GM21423 (cell line): Measurements from ENCODE around the gene LIX1L.
A peak's percentile ranks its signal among the peaks of the same experiment; 100 is the strongest.

Experiments
- ATAC-seq: cut with Tn5 transposase; IDR thresholded peaks from one replicate; pipeline ENCODE4 v1.9.1; 2021; ENCODE audit warnings: mild to moderate bottlenecking, moderate library complexity; ENCODE audit not compliant: unreplicated experiment

LIX1L gene

DNA sequence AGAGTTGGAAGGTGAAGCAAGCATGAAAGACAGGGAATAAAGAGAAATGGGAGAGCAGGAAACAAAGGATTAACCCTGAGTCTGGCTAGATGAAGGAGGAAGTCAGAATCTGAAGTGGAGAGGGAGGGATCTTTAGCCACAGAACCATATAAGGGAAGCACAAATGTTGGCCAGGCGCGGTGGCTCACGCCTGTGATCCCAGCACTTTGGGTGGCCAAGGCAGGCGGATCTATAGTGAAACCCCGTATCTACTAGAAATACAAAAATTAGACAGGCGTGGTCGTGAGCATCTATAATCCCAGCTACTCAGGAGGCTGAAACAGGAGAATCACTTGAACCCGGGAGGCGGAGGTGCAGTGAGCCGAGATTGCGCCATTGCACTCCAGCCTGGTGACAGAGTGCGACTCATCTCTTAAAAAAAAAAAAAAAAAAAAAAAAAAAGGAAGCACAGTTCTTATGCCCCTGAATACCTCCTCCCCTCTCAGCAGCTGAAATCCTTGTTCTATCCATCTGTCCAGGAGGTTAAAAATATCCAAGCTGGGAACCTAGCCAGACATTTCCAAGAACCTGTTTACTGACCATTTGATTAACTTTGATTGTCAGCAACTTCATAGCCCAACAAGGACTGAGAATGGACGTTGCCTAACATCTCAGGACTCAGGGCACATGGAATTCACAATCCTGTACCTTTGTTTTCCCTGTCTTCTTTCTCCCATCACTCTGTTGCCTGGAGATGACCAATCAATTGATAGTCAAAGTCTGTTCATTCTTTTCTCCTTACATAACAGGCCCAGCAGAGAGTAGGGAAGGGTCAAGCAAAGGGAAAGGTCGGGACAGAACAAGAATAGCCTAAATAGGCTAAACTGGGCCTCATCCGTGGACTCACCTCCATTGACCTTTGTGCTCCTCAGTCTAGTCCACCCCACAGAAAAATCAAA is 28.0 kb upstream of the LIX1L start:
- no peak for ATAC-seq

DNA sequence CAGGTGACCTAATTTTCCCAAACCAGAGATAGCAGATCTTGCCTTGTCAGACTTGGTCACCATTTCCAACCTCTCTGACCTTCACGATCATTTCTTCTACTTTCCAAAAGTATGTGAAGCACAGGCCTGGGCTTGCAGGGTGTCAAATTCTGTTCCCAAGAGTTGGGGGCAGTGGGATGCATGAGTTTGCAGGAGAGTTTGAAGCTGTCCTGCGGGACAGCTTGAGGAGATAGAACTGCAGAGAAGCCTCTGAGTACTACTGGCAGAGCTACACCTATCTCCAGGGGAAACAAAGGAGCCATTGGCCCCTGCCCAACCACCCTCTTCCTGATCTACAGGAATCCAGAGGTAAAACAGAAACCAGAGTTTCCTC is 27.3 kb upstream of the LIX1L start:
- no peak for ATAC-seq

DNA sequence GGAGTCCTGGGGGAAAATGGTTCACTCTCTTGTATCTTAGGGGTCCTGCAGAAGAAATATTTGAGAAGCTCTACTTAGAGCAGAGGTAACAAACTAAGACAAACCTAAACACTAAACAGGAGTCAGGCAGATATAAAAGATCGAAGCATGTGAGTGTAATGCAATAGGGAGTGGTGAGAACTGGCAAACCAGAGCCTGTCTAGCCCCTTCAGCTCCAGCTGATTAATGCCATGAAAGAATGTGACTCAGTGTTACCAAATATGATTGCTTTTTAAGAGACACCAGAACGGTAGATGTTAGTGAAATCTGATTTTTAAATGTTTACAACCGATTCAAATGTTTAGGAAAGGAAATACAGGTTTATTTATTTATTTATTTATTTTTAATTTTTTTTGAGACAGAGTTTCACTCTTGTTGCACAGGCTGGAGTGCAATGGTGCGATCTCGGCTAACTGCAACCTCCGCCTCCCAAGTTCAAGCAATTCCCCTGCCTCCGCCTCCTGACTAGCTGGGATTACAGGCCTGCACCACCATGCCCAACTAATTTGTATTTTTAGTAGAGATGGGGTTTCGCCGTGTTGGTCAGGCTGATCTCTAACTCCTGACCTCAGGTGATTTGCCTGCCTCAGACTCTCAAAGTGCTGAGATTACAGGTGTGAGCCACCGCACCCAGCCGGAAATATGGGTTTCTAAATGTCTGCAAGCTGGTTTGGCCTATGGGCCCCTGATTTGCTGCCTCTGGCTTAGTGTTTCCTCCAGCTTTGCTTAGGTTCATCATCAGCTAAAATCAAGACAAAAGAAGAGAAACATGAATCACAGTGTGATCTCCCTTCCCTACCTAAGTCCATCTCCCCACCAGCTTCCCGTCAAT is 26.4 kb upstream of the LIX1L start:
- no peak for ATAC-seq

DNA sequence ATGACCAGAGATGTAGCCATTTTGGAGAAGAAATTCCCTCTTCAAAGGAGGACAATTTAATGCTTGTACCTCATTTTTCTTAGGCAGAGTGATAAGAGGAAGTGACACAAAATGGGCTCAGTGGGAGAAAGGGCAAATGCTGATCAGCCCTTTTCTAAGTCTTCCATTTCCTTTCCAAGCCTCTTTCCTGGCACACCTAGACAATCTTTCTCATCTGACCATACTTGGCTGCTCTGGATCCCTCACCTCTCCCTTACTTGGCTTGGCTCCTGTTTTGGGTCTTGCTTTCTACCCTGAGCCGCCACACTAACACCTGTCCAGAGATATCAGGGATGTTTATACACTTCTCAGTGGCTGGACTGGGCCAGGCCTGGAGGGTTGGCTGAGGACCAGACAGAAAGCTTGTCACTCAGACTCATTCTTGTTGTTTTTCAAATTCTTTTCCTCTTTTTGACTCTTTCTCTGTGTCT is 25.4 kb upstream of the LIX1L start:
- no peak for ATAC-seq

DNA sequence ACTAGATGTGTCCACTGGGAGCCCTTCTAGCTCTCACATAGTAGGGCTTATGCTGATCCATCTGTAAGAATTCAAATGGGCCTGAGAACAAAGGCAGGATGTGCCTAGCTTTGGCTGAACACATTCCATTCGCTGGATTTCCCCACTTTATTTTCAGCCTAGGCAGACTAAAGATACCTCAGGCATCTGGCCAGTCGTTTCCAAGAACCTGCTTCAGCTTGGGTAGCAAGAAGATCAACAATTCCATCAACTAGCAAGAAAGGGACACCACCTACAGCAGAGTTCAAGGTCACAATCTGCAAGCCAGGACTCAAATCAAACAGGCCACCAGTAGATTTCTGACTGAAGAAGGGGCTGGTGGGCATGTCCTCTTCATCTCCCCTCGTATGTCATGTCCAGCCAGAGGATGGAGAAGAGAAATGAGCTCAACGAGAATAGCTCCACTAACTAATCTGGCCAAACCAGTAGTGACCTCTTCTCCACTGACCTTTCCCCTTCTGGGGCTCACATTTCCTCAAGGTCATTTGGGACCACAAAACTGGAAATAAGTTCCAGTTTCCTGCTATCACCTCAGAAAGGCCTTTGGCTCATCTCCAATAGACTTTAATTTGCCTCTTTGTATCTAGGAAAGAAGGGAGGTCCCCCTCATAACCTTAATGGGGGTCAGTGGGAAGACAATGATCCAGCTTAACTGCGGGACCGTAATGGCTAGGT is 24.4 kb upstream of the LIX1L start:
- no peak for ATAC-seq

DNA sequence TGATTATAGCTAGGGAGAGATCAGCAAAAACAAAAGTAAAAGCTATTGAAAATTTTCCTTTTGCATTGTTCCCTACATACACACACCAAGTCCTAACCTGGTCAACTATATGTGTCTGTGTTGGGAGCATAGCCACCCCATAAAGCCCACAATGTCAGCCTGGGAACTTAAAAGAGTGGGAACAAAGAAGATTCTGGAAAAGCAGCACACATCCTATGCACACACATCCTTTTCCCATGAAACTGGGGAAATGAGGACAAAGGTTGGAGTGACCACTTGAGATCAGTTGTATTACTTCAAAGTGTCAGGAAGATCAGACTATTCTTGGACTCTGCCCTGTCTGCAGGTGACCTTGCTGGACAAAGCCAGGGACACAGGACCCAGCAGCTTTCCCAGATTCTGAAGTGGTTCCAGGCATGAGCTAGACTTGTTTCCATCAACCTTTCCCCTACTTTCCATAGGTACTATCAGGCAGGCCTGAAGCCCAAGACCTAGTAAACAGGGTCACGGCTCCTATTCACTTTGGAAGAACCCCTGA is 22.7 kb upstream of the LIX1L start:
- ATAC-seq: no peak

DNA sequence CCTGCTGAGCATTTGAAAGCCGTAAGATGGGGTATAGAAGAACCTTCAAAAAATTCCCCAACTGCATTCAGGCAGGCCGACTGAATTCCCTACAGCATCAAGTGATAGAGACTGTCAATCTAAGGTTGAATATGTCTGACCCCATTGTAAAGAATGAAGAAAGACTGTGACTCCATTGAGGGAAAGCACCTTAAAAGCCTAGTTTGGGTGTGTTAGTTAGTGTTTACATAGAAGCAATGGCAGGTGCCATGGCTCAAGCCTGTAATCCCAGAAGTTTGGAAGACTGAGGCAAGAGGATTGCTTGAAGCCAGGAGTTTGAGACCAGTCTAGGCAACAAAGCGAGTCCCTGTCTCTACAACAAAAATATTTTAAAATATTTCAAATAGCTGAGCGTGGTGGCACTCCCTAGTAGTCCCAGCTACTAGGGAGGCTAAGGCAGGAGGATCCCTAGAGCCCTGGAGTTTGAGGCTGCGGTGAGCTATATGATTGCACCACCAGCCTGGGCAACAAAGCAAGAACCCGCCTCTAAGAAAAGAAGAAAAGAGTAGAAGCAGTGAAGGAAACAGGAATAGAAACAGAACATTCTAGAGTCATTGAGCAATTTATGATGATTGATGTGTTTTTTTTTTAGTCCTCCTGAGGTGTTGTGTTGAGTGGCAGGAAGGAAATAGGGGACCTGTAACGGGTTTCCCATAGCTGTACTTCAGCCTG is 22.1 kb upstream of the LIX1L start:
- ATAC-seq: no peak

DNA sequence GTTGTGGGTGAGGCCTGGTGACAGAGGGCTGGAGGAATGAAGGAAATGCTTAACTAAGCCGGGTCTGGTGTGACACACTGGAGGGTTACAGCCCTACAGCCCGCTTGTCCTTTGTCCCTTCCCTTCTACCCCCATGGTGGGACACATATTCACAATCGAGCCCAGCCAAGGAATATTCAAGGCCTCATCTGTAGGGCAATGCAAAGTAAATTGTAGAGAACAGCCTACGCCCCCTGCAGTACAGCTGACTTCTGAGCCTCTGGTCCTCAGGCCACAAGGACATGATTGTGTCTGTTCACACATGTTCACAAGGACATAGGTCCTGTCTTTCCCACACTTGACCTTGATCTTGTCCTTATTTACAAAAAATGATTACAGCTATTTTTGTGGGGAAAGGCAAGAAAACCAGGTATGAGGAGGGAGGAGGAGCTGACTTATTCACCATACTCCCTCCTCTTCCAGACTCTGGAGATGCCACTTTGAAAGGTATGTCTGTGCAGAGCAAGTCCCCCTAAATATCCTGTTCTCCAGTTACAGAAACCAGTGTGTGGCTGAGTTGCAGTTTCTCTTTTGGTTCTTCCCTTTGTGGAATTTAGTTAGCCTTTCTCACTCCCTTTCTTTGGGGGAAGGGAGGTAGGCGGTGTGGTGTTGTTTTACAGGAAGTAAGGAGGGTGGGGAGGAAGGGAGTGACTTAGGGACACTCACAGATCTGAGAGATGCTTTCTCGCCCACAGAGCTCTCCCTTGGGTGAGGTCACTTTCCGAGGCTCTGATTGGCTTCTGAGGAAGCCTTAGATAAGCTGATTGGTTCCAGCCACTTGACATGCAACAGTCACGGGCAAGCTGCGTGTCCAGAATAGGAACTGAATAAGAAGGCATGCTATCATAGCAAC is 21.3 kb upstream of the LIX1L start:
- ATAC-seq: peak; percentile 88

DNA sequence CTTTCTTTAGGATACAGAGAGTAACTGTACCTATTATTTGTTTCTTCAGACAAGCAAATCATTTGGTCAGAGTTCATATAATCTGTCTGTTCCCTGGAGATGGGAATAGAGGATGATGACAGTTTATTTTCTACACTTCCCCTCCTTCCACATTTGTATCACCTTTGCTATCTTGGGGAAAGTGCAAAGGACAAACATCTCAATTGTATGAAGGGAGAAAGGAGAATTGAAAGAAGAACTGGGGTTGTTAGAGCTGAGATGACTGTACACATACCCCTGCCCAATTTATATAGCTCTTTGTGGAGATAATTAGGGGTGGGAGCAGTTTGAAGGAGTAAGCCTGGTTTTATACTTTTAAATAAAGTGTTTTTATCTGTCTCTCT is 20.6 kb upstream of the LIX1L start:
- no peak for ATAC-seq

DNA sequence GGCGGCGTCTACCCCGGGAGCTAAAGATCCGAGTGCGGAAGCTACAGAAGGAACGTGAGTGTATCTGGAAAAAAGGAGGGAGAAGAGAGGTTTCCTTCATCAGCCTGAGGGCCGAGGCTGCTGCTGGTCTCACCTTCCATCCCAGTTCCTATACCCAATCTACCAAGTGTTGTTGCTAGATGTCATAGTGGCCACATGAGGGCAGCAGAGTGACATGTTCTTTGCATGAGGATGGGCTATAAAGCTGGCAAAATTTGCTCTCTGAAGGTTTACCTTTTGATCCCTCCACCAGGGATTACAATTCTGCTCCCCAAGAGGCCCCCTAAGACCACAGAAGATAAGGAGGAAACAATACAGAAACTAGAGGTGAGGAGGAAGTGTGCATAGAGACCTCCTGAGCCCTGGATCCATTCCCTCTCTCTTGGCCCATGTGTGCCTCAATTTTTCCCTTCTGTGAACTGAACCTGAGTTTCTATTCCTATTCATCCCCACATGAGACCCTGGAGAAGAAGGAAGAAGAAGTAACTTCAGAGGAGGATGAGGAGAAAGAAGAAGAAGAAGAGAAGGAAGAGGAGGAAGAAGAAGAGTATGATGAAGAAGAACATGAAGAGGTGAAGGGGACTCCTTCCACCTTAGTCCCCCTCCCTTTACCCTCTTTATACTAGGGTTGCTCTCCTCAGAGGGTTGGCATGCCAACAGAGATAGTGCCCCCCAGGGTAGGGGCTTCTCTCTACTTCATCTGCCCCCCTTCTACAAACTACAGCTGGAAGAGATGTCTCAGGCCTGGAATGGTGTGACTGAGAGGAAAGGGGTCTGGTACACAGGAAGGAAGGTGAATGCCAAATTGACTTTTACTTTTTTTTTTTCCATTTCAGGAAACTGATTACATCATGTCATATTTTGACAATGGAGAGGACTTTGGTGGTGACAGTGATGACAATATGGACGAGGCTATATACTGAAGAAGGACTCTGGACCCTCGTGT is 20.0 kb upstream of the LIX1L start:
- ATAC-seq: peak; percentile 31

DNA sequence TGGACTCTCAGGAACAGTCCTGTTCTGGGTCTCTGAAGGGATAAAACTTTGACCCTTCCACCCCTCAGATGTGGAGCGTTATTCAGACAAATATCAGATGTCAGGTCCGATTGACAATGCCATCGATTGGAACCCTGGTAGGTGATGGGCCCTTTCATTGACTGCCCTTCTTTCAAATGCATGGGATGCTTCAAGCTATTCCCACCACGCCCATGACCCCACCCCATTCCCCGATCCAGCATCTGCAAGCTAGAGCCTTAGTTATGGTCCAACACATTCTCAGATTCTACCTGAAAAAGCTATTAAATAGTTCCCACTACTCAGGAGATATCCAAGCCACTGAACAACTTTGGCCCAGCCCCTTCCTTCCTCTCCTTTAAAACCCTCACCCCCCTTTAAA is 19.2 kb upstream of the LIX1L start:
- ATAC-seq: no peak

DNA sequence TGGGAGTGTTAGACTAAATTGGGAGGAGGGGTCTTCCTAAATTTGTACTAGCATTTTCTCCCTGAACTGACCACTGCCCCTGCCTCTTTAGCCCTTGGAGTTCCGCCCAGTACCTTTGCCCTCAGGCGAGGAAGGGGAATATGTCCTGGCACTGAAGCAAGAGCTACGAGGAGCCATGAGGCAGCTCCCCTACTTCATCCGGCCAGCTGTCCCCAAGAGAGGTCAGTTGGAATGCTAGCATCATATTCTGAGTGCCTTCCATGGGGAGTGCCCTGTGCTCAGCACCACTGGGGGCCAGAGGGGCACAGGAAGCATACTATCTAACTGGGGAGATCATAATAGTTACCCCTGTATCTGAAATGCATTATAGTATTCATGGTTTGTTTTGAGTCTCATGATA is 17.4 kb upstream of the LIX1L start:
- ATAC-seq: no peak

DNA sequence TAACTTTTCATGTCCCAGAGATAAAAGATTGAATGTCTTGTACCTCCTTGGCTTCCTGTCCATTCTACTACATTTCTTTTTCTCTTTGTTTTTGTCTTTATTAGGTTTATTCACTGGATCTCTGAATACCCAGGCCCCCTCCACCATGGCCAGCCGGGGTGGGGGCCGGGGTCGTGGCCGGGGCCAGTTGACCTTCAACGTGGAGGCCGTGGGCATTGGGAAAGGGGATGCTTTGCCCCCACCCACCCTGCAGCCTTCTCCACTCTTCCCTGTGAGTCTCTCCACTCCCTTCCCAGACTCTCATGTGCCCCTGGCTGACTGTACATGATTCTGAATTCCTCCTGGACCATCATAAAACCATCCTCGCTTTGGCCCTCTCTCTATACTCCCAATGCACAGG is 16.9 kb upstream of the LIX1L start:
- ATAC-seq: no peak

DNA sequence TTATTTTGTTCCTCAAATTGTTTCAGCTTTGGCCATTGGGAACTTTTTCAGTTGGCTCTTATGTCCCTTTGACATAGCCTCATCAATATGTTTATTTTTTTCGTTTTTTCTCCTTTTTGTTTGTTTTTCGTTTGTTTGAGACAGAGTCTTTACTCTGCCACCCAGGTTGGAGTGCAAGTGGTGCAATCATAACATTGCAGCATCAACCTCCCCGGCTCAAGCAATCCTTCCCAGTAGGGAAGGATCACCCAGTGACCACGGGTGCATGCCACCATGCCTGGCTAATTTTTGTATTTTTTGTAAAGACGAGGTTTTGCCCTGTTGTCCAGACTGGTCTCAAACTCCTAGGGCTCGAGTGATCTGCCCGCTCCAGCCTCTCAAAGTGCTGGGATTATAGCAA is 14.8 kb upstream of the LIX1L start:
- ATAC-seq: no peak

DNA sequence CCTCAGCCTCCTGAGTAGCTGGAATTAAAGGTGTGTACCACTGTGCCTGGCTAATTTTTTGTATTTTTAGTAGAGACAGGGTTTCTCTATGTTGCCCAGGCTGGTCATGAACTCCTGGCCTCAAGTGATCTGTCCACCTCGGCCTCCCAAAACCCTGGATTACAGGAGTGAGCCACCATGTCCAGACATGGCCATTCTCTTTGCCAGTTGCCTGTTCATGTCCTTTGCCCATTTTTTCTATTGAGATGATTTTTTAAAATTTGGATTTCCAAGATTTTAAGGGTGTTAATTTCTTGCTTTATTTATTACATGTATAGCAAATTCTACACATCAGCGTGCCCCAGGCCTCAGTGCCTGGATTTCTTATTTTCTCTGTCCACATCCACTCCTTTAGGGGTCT is 9.5 kb upstream of the LIX1L start:
- ATAC-seq: no peak

DNA sequence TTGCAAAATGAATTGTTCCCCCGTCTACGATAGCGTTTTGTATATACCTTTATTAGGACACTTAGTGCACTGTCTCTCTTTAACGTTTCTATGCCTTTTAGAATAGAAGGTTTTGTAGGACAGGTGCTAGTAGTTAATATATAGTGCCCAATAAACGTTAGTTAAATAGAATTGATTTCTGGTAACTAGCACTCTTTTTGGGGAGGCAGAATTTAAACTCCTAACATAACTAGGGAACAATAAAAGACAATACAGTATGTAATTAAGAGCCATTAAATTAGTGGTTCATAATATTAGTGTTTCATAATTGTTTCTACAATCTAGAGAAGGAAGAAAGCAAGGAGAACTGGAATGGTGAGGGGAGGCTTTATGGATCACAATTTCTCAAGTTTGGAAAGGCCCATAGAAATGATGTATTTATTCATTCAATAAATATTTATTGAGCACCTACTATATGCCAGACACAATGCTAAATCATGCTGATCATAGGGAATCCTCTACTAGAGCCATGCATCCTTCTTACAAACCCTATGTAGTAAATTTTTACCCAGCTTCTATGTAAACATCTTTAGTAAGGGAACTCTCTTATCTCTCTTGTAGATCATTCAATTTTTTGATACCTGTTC is 7.4 kb upstream of the LIX1L start:
- no peak for ATAC-seq

DNA sequence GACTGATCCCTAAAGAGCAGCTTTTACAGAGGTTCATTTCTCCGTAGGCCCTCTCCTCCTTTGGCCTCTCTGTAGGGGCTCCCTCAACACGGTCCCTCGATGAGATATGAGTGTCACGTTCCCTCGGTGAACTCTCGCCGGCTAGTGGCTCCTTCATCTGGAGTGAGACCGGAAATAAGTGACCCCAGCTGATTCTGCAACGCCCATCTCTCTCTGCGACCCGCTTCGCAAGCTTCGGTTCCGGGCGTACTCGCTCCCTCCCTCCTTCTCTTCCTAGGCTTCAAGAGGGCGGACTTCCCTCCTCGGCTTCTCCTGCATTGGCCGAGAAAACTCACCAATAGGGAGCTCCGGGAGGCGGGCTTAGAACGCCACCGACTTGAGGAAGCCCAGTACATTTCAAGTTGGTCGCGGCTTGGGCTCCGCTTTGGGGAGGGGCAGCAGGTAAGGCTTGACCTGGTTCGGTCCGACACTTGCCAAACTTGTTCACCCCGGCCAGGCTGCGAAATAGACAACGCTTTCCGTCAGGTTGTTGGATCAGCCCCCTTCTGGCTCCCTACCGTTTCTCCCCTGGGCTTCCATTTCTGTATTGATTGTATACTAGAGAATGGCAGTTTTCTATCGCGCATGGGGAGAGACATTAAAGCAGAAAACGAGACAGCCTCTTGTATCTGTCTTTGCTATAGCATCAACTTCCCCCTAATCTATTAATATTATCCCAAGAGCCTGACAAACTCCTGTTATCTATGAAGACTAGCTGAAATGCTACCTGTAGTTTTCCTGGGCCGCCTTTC is 6.7 kb upstream of the LIX1L start, which contains the start of the genes ANKRD34A and POLR3GL:
ANKRD34A (minus strand) TSS at position 248 of the 791 bp plus-strand sequence. CDS start 2,816 bp downstream, outside the sequence.
POLR3GL (plus strand) TSS at position 363 of the 791 bp plus-strand sequence. CDS start 10,176 bp downstream, outside the sequence.
- ATAC-seq: peak; percentile 86
